Lower leg skin (tissue), 3 donors: Measurements from ENCODE around the gene DMTF1.

Source experiments
- CTCF ChIP-seq, 3 donors: fragments of 450-650 bp; IDR thresholded peaks; one replicate each; pipeline ENCODE4 v1.5.1; 2016; ENCODE audit warnings: antibody characterized with exemption in 3 of 3, mild to moderate bottlenecking in 3 of 3, moderate library complexity in 2 of 3
- POLR2A ChIP-seq, 2 donors: fragments of 450-650 bp; IDR thresholded peaks; one replicate each; pipeline ENCODE4 v1.6.1; 2016 to 2017; ENCODE audit warnings: antibody characterized with exemption in 2 of 2, mild to moderate bottlenecking in 1 of 2, moderate library complexity in 1 of 2

- TF ChIP-seq CTCF (IDR thresholded peaks at IDR 0.05) = no peak
- no peak for TF ChIP-seq POLR2A (IDR thresholded peaks at IDR 0.05)
These were observed 74.2 kb downstream of the DMTF1 start for GRCh38 chr7:87226495-87226894.
